ENCODE results near the gene FOXO6. TPM values are rescaled to one million over a fixed set of nuclear protein-coding genes. Genes with fewer than 3 reads are reported as not detected.

Gene FOXO6
- total and polyA plus RNA-seq, 2 donors (not counting 1 experiment from before 2014, with no cell fraction given) = 0.06 to 0.15 TPM

DNA sequence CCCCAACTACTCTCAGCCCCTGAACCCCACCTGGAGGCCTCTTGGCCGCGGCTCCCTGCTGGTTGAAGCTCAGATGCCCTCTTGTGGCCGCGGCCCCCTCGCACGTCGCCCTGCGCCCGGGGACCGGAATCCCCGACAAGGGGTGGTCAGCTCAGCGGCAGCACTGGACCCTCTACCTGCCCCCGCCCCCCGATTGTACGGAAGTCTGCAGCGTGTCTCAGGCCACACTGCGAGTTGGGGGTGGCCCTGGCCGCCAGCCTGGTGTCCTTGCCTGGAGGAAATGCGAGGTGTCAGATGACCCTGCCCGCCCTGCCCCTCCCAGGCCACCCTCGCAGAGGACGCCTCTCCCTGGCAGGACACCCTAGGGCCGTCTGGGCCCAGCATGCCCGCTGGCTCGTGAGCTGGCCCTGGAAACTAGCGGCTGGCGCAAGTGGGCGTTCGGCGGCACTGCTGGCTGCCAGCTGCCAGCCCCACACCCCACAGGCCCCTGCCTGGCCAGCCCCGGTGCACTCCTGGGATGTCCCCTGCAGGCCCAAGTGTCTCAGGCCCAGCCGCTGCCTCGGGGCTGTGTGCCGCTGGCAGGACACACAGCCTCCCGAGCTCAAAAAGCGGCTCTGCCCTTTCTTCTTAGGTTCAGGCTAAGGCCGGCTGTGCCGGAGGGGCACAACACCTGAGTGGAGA is 62.4 kb downstream of the FOXO6 start:
- Histone ChIP-seq H2AFZ (ENCODE audit: insufficient read depth, low read depth, low read length, poor library complexity, severe bottlenecking) (no peak overlapping the region), H3K9ac (ENCODE audit: low read length) (no peak overlapping the region), H3K79me2 (ENCODE audit: control insufficient read depth, insufficient read depth, low read length) (no peaks in the 10 kb centered on the region), H3K27ac (ENCODE audit: low read length in 2 of 2) (no peak overlapping the region), H4K20me1 (ENCODE audit: control insufficient read depth, insufficient read depth, low read length, poor library complexity, severe bottlenecking) (no peaks in the 10 kb centered on the region), H3K27me3 (replicated peaks in 1 of 4; ENCODE audit: control extremely low read depth in 1 of 4, control insufficient read depth in 3 of 4, insufficient read depth in 4 of 4, low read length in 3 of 4) (no peaks in the 10 kb centered on the region), H3K4me2 (replicated peaks; ENCODE audit: low read depth, low read length, poor library complexity, severe bottlenecking) (no peak overlapping the region), H3K4me1 (ENCODE audit: control insufficient read depth in 2 of 2, insufficient read depth in 2 of 2, low read length in 2 of 2) (no peaks in the 10 kb centered on the region), H3K4me3 (ENCODE audit: control extremely low read depth in 1 of 5, extremely low read depth in 1 of 5, insufficient read depth in 1 of 5, low read depth in 2 of 5, low read length in 4 of 5) (no peak overlapping the region), H3K36me3 (replicated peaks in 1 of 2; ENCODE audit: control extremely low read depth in 1 of 2, control insufficient read depth in 1 of 2, extremely low read depth in 1 of 2, insufficient read depth in 2 of 2, low read length in 1 of 2) (no peaks in the 10 kb centered on the region), H3K9me3 (ENCODE audit: control extremely low read depth in 1 of 3, control insufficient read depth in 2 of 3, insufficient read depth in 1 of 3, low read length in 2 of 3) (no peaks in the 10 kb centered on the region)
- POLR2A ChIA-PET = no interaction called here
- ATAC-seq (ENCODE audit: low read depth) (no peak), DNase-seq (no peak)
- no peak for TF ChIP-seq EZH2 (IDR thresholded peaks at IDR 0.05; ENCODE audit: borderline replicate concordance, insufficient read depth, low read depth, low read length, poor library complexity, severe bottlenecking)
- TF ChIP-seq, protein P1, sequence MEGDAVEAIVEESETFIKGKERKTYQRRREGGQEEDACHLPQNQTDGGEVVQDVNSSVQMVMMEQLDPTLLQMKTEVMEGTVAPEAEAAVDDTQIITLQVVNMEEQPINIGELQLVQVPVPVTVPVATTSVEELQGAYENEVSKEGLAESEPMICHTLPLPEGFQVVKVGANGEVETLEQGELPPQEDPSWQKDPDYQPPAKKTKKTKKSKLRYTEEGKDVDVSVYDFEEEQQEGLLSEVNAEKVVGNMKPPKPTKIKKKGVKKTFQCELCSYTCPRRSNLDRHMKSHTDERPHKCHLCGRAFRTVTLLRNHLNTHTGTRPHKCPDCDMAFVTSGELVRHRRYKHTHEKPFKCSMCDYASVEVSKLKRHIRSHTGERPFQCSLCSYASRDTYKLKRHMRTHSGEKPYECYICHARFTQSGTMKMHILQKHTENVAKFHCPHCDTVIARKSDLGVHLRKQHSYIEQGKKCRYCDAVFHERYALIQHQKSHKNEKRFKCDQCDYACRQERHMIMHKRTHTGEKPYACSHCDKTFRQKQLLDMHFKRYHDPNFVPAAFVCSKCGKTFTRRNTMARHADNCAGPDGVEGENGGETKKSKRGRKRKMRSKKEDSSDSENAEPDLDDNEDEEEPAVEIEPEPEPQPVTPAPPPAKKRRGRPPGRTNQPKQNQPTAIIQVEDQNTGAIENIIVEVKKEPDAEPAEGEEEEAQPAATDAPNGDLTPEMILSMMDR (IDR thresholded peaks at IDR 0.05) = no peak
- H3K27me3 Mint-ChIP-seq = peaks cover 17% of the 10 kb centered on the region
- WGBS (ENCODE audit: insufficient coverage) = 63% methylated on average over 38 of the region's 38 CpGs
- CTCF ChIA-PET = interaction anchor here (1.6 kb wide), 1 partner anchor 141 kb away, joined by 4 read pairs; no protein-coding TSS in a partner anchor
- H3K9me3 Mint-ChIP-seq (ENCODE audit: insufficient read depth) = no peaks in the 10 kb centered on the region
- H3K4me3 Mint-ChIP-seq = no peak overlapping the region
- intact Hi-C loops (cut with micrococcal nuclease) = no loop called here
- H3K27ac Mint-ChIP-seq = no peak overlapping the region
- no peaks in the 10 kb centered on the region for H3K4me1 Mint-ChIP-seq

- no peak overlapping the region for H3K4me3 Mint-ChIP-seq
- Histone ChIP-seq H4K20me1 (ENCODE audit: control insufficient read depth, insufficient read depth, low read length, poor library complexity, severe bottlenecking) (no peaks in the 10 kb centered on the region), H3K9me3 (ENCODE audit: control extremely low read depth in 1 of 3, control insufficient read depth in 2 of 3, insufficient read depth in 1 of 3, low read length in 2 of 3) (no peaks in the 10 kb centered on the region), H3K27ac (ENCODE audit: low read length in 2 of 2) (no peak overlapping the region), H3K4me2 (replicated peaks; ENCODE audit: low read depth, low read length, poor library complexity, severe bottlenecking) (no peak overlapping the region), H3K27me3 (replicated peaks in 1 of 4; ENCODE audit: control extremely low read depth in 1 of 4, control insufficient read depth in 3 of 4, insufficient read depth in 4 of 4, low read length in 3 of 4) (peaks cover 0 to 2% (median 0%) of the 10 kb centered on the region in 4 experiments), H3K4me3 (ENCODE audit: control extremely low read depth in 1 of 5, extremely low read depth in 1 of 5, insufficient read depth in 1 of 5, low read depth in 2 of 5, low read length in 4 of 5) (no peak overlapping the region), H2AFZ (ENCODE audit: insufficient read depth, low read depth, low read length, poor library complexity, severe bottlenecking) (no peak overlapping the region), H3K36me3 (replicated peaks in 1 of 2; ENCODE audit: control extremely low read depth in 1 of 2, control insufficient read depth in 1 of 2, extremely low read depth in 1 of 2, insufficient read depth in 2 of 2, low read length in 1 of 2) (no peaks in the 10 kb centered on the region), H3K79me2 (ENCODE audit: control insufficient read depth, insufficient read depth, low read length) (no peaks in the 10 kb centered on the region), H3K4me1 (ENCODE audit: control insufficient read depth in 2 of 2, insufficient read depth in 2 of 2, low read length in 2 of 2) (no peaks in the 10 kb centered on the region), H3K9ac (ENCODE audit: low read length) (no peak overlapping the region)
- H3K27me3 Mint-ChIP-seq = peaks cover 22% of the 10 kb centered on the region
- CTCF ChIA-PET = no interaction called here
- TF ChIP-seq EZH2 (IDR thresholded peaks at IDR 0.05; ENCODE audit: borderline replicate concordance, insufficient read depth, low read depth, low read length, poor library complexity, severe bottlenecking) = no peak
- TF ChIP-seq, protein P1 (IDR thresholded peaks at IDR 0.05) = no peak
- intact Hi-C loops (cut with micrococcal nuclease) = no loop called here
- DNase-seq (no peak), ATAC-seq (ENCODE audit: low read depth) (no peak)
- WGBS (ENCODE audit: insufficient coverage) = 95% methylated on average over 4 of the region's 4 CpGs
- no peak overlapping the region for H3K27ac Mint-ChIP-seq
- H3K4me1 Mint-ChIP-seq = no peaks in the 10 kb centered on the region
- no peaks in the 10 kb centered on the region for H3K9me3 Mint-ChIP-seq (ENCODE audit: insufficient read depth)
- POLR2A ChIA-PET = no interaction called here
These were observed 63.4 kb downstream of the FOXO6 start for GRCh38 chr1:41424581-41425118.

Measured in B cell (primary cell).